HepG2 (cell line): Measurements from ENCODE around the gene GRID1.

Source experiments
- ASH2L ChIP-seq: fragments of 300-600, 200-600 bp; sonication (generic); IDR thresholded peaks from 2 replicates; pipeline ENCODE4 v1.7.0; 2017; ENCODE audit warnings: low read depth, mild to moderate bottlenecking, moderate library complexity, mixed read lengths, low read length; ENCODE audit not compliant: insufficient read length
- BCL3 ChIP-seq: sonication (generic); formaldehyde crosslinking; IDR thresholded peaks from 2 replicates; pipeline ENCODE4 v1.5.1; 2020; ENCODE audit warnings: mild to moderate bottlenecking, missing genetic modification reagents, moderate library complexity
- CTCF ChIP-seq: sonication (generic); formaldehyde crosslinking; IDR thresholded peaks from 2 replicates; pipeline ENCODE4 v1.5.0; 2020; ENCODE audit warnings: mild to moderate bottlenecking, missing genetic modification reagents, moderate library complexity
- ESRRA ChIP-seq: sonication (generic); formaldehyde crosslinking; IDR thresholded peaks from 2 replicates; pipeline ENCODE4 v1.5.1; 2020; ENCODE audit warnings: mild to moderate bottlenecking, low read depth, missing genetic modification reagents
- JUND ChIP-seq: sonication (generic); formaldehyde crosslinking; IDR thresholded peaks from 2 replicates; pipeline ENCODE4 v1.8.0; 2022; ENCODE audit warnings: mild to moderate bottlenecking, missing genetic modification reagents
- MEIS1 ChIP-seq: sonication (generic); formaldehyde crosslinking; IDR thresholded peaks from 2 replicates; pipeline ENCODE4 v1.9.0; 2021; ENCODE audit warnings: mild to moderate bottlenecking, missing genetic modification reagents, moderate library complexity, borderline replicate concordance
- SRSF1 ChIP-seq: fragments of 200-400 bp; formaldehyde crosslinking; optimal IDR thresholded peaks from 2 replicates; pipeline ENCODE3; 2017; ENCODE audit warnings: mild to moderate bottlenecking, low read depth, low read length, moderate library complexity
- TCF12 ChIP-seq, 2 experiments: fragments of 450-650 bp in 1 of 2; sonication (generic) in 1 of 2; formaldehyde crosslinking in 1 of 2; IDR thresholded peaks; 2 replicates each; pipeline versions ENCODE4 v1.6.1 to v1.8.0; 2017 to 2022; ENCODE audit warnings: antibody characterized with exemption in 1 of 2, mild to moderate bottlenecking in 1 of 2, missing genetic modification reagents in 1 of 2, moderate library complexity in 1 of 2
- THAP9 ChIP-seq: sonication (generic); formaldehyde crosslinking; IDR thresholded peaks from 2 replicates; pipeline ENCODE4; 2020; ENCODE audit warnings: missing genetic modification reagents, mild to moderate bottlenecking, borderline replicate concordance
- ZNF274 ChIP-seq: sonication (generic); formaldehyde crosslinking; IDR thresholded peaks from 2 replicates; pipeline ENCODE4 v1.5.1; 2020; ENCODE audit warnings: mild to moderate bottlenecking, missing genetic modification reagents
- TF ChIP-seq, protein P1 (sequence below): sonication (generic); formaldehyde crosslinking; IDR thresholded peaks from 2 replicates; pipeline ENCODE4 v1.4.0; 2020; ENCODE audit warnings: missing genetic modification reagents

- TF ChIP-seq MEIS1 = no peak
- no peak for TF ChIP-seq THAP9 (CRISPR knock-in tag)
- no peak for TF ChIP-seq ASH2L
- TF ChIP-seq JUND = no peak
- no peak for TF ChIP-seq ZNF274 (CRISPR knock-in tag)
- no peak for TF ChIP-seq TCF12 (IDR thresholded peaks at IDR 0.05)
- TF ChIP-seq TCF12 (CRISPR knock-in tag; IDR thresholded peaks at IDR 0.05) = no peak
- no peak for TF ChIP-seq CTCF
- TF ChIP-seq SRSF1 = no peak
- TF ChIP-seq BCL3 (CRISPR knock-in tag) = no peak
- TF ChIP-seq, protein P1, sequence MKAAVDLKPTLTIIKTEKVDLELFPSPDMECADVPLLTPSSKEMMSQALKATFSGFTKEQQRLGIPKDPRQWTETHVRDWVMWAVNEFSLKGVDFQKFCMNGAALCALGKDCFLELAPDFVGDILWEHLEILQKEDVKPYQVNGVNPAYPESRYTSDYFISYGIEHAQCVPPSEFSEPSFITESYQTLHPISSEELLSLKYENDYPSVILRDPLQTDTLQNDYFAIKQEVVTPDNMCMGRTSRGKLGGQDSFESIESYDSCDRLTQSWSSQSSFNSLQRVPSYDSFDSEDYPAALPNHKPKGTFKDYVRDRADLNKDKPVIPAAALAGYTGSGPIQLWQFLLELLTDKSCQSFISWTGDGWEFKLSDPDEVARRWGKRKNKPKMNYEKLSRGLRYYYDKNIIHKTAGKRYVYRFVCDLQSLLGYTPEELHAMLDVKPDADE (CRISPR knock-in tag) = no peak
- no peak for TF ChIP-seq ESRRA (CRISPR knock-in tag)
Measured at GRCh38 chr10:85959239-85959638, 407.4 kb downstream of the GRID1 start.
